ENCODE data around the gene GAR1. TPM values are rescaled to one million over a fixed set of nuclear protein-coding genes. Genes with fewer than 3 reads are reported as not detected.

The GAR1 gene
- total and polyA plus RNA-seq, 8 donors, result 11.2 to 39.6 (median 33.2) TPM

DNA sequence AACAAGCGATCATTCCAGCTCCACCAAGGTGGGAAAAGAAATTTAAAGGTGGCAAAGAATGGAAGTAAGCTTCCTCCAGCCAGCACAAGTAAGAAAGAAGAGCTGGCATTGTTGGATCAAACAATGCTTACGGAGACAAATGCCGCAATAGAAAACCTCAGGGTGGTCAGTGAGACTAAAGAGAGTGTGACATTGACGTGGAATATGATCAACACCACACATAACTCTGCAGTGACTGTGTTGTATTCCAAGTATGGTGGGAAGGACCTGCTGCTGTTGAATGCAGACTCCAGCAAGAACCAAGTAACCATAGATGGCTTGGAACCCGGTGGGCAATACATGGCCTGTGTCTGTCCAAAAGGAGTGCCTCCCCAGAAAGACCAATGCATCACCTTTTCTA is 54.5 kb downstream of the GAR1 start:
- H3K27me3 ChIP-seq, result no peaks in the 10 kb centered on the region
- no peak overlapping the region for H3K4me3 ChIP-seq
- H3K4me1 ChIP-seq, result no peaks in the 10 kb centered on the region
- H3K9me3 ChIP-seq, result no peaks in the 10 kb centered on the region
- no peaks in the 10 kb centered on the region for H3K36me3 ChIP-seq
- DNase-seq, result no peak
- TF ChIP-seq, protein P1, sequence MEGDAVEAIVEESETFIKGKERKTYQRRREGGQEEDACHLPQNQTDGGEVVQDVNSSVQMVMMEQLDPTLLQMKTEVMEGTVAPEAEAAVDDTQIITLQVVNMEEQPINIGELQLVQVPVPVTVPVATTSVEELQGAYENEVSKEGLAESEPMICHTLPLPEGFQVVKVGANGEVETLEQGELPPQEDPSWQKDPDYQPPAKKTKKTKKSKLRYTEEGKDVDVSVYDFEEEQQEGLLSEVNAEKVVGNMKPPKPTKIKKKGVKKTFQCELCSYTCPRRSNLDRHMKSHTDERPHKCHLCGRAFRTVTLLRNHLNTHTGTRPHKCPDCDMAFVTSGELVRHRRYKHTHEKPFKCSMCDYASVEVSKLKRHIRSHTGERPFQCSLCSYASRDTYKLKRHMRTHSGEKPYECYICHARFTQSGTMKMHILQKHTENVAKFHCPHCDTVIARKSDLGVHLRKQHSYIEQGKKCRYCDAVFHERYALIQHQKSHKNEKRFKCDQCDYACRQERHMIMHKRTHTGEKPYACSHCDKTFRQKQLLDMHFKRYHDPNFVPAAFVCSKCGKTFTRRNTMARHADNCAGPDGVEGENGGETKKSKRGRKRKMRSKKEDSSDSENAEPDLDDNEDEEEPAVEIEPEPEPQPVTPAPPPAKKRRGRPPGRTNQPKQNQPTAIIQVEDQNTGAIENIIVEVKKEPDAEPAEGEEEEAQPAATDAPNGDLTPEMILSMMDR (IDR thresholded peaks at IDR 0.05), result no peak
- no peak overlapping the region for H3K27ac ChIP-seq
- ATAC-seq, result no peak
- intact Hi-C loops (cut with DNase I), result no loop called here

DNA sequence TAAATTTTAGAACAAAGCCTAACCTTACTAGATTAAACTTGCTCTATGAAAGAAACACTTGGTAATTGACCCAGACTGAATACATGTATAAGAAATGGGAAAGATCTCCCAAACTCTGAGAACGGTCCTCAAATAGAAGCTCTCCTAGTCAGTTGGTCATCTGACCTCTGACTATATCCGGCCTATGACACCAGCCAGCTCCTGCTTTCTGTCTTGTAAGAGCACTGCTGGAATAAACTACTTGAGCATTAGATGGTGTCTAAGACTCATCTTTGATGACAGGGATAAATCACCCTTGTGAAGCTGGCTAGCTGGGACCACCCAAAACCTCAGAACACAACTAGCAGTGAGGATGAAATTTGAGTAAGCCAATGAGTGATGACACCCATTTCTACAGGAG is 56.5 kb downstream of the GAR1 start:
- no peak for ATAC-seq
- no peaks in the 10 kb centered on the region for H3K36me3 ChIP-seq
- no peak for DNase-seq
- H3K27ac ChIP-seq, result no peak overlapping the region
- TF ChIP-seq, protein P1 (IDR thresholded peaks at IDR 0.05), result no peak
- no peaks in the 10 kb centered on the region for H3K9me3 ChIP-seq
- H3K27me3 ChIP-seq, result no peaks in the 10 kb centered on the region
- intact Hi-C loops (cut with DNase I), result no loop called here
- no peaks in the 10 kb centered on the region for H3K4me1 ChIP-seq
- H3K4me3 ChIP-seq, result no peak overlapping the region

DNA sequence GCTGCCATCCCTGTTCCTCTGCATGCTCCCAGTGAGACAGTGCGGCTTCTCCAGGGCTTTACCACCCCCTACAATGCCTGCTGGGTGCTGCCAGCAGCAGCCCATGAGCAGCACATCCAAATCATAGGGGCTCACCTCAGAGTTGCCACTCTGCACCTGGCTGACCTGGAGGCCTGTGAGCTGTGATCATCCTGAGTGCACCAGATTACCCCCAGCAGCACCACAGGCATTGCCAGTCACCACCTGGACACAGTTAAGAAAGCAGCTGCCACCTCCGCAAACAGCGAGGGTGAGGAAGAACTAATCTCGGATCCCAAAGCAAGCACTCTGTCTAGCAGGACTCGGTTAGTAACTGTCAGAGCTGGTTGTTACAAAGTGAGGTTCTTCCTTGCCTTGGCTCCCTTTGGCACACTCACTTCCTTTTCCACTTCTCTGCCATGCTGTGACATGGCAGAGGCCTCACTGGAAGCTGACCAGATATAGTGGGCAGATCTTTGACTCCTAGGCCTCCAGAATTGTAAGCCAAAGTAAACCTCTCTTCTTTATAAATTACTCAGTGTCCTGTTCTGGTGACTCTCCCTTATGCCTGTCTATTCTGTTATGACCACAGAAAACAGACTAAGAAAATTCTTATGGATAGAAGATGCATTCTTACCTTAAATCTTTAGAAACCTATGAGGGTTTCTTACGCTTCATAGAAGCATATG is 57.5 kb downstream of the GAR1 start:
- intact Hi-C loops (cut with DNase I), result no loop called here
- H3K27ac ChIP-seq, result no peak overlapping the region
- DNase-seq (peak in 1 of 4 donors; percentile 29), ATAC-seq (no peak)
- no peak overlapping the region for H3K4me3 ChIP-seq
- H3K9me3 ChIP-seq, result no peaks in the 10 kb centered on the region
- H3K27me3 ChIP-seq, result no peaks in the 10 kb centered on the region
- TF ChIP-seq, protein P1 (IDR thresholded peaks at IDR 0.05), result no peak
- H3K4me1 ChIP-seq, result no peaks in the 10 kb centered on the region
- H3K36me3 ChIP-seq, result no peaks in the 10 kb centered on the region

DNA sequence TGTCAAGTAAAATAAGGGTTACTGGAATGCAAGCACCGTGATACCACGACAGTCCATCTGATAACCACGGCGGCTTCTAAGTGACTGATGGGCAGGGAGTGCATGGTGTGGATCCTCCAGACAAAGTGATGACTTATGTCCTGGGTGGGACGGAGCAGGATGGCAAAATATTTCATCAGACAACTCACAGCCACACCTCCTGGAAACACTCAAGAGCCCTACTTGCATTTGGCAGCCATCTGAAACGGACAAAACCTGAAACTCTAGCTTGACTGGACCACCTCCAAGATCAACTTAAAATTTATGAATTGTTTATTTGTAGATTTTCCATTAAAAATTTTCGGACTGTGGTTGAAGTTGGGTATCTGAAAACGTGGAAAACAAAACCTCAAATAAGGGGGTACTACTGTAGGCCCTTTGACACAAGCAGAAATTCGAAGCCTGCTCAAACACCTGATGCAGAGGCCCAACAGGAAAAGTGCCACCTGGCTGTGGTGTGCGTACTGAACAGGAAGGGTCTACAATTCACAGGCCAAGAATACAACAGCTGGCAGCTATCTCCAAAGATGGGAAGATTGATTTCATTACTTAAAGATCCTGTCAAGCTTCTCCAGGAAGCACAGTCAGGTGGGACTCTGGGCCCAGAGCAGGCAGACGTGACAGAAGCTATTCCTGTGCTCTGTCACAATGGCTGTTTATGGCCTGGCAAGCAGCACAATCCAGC is 58.4 kb downstream of the GAR1 start:
- no peaks in the 10 kb centered on the region for H3K27me3 ChIP-seq
- H3K9me3 ChIP-seq, result no peaks in the 10 kb centered on the region
- intact Hi-C loops (cut with DNase I), result no loop called here
- H3K4me1 ChIP-seq, result no peaks in the 10 kb centered on the region
- DNase-seq, result peak in 1 of 4 donors; percentile 17
- no peak overlapping the region for H3K4me3 ChIP-seq
- no peak for ATAC-seq
- TF ChIP-seq, protein P1 (IDR thresholded peaks at IDR 0.05), result no peak
- no peaks in the 10 kb centered on the region for H3K36me3 ChIP-seq
- no peak overlapping the region for H3K27ac ChIP-seq

Other genes with a start within 250 kb of the GAR1 start
- gene CASP6, start 112.3 kb upstream of the GAR1 start, total RNA-seq, result 10 to 100 TPM; 15.9 to 28.6 TPM
- 10 to 100 TPM; 40.2 to 53.4 (median 45.0) TPM for gene CASP6, start 112.3 kb upstream of the GAR1 start, polyA plus RNA-seq (ENCODE audit: insufficient read length in 6 of 6)
- gene PLA2G12A, start 85.7 kb upstream of the GAR1 start, total RNA-seq, result 10 to 100 TPM; 28.2 to 58.4 TPM
- 10 to 100 TPM; 20.6 to 39.8 (median 32.2) TPM for gene PLA2G12A, start 85.7 kb upstream of the GAR1 start, polyA plus RNA-seq (ENCODE audit: insufficient read length in 6 of 6)
- gene CFI, start 13.8 kb upstream of the GAR1 start, total RNA-seq, result 100 to 1,000 TPM in 1 of 2 donors, 10 to 100 TPM in 1; 66.8 to 115 TPM
- 100 to 1,000 TPM in 2 of 6 donors, 10 to 100 TPM in 4; 72.0 to 114 (median 93.8) TPM for gene CFI, start 13.8 kb upstream of the GAR1 start, polyA plus RNA-seq (ENCODE audit: insufficient read length in 6 of 6)
- under 1 TPM; 0.23 to 0.24 TPM for gene RRH, start 12.2 kb downstream of the GAR1 start, total RNA-seq
- gene RRH, start 12.2 kb downstream of the GAR1 start, polyA plus RNA-seq (ENCODE audit: insufficient read length in 6 of 6), result under 1 TPM; 0.47 to 0.89 (median 0.55) TPM
- gene LRIT3, start 32.3 kb downstream of the GAR1 start, total RNA-seq, result under 1 TPM; 0.12 to 0.18 TPM
- gene LRIT3, start 32.3 kb downstream of the GAR1 start, polyA plus RNA-seq (ENCODE audit: insufficient read length in 6 of 6), result under 1 TPM; 0.37 to 0.73 (median 0.46) TPM
- gene EGF, start 97.1 kb downstream of the GAR1 start, total RNA-seq, result 1 to 10 TPM; 4.2 to 4.3 TPM
- gene EGF, start 97.1 kb downstream of the GAR1 start, polyA plus RNA-seq (ENCODE audit: insufficient read length in 6 of 6), result 1 to 10 TPM in 2 of 6 donors, under 1 TPM in 4; 0.45 to 1.2 (median 0.98) TPM